ENCODE results near the gene NAGA. TPM values are rescaled to one million over a fixed set of nuclear protein-coding genes. Genes with fewer than 3 reads are reported as not detected.
A peak's percentile ranks its signal among the peaks of the same experiment; 100 is the strongest.
"Not testable (repeated sequence)": the region's sequence is repeated elsewhere in the genome, so short reads cannot be mapped to it uniquely, and the experiment has no call there.

The NAGA gene
- polyA plus RNA-seq, 4 donors: 24.9 to 32.5 (median 27.8) TPM

GRCh38 chr22:42076764-42077485 lies 6.3 kb upstream of the NAGA start:
- no peak for DNase-seq (ENCODE audit: low read depth in 4 of 4, low spot score in 2 of 4)

- DNase-seq (ENCODE audit: low read depth in 4 of 4, low spot score in 2 of 4): no peak
Measured at GRCh38 chr22:42074846-42075676, 4.4 kb upstream of the NAGA start.

- peak in 1 of 4 donors; percentile 24 for DNase-seq (ENCODE audit: low read depth in 4 of 4, low spot score in 2 of 4)
Measured at GRCh38 chr22:42074132-42074811, 3.7 kb upstream of the NAGA start, which contains the start of gene PHETA2. Gene PHETA2 (plus strand): TSS chr22:42074248. CDS start chr22:42077294, 3,046 bp downstream.

- no peak for DNase-seq (ENCODE audit: low read depth in 4 of 4, low spot score in 2 of 4)
Measured at GRCh38 chr22:42073621-42074041, 3.0 kb upstream of the NAGA start.

GRCh38 chr22:42072606-42073330 lies 2.2 kb upstream of the NAGA start:
- DNase-seq (ENCODE audit: low read depth in 4 of 4, low spot score in 2 of 4): no peak

GRCh38 chr22:42071508-42071907 lies 896 bp upstream of the NAGA start:
- not testable (repeated sequence) for DNase-seq (ENCODE audit: low read depth in 4 of 4, low spot score in 2 of 4)

- peak in 1 of 4 donors; percentile 34 for DNase-seq (ENCODE audit: low read depth in 4 of 4, low spot score in 2 of 4)
Measured at GRCh38 chr22:42069801-42070516, 653 bp downstream of the NAGA start.

- no peak for DNase-seq (ENCODE audit: low read depth in 4 of 4, low spot score in 2 of 4)
Measured at GRCh38 chr22:42068291-42068690, 2.3 kb downstream of the NAGA start.

- no peak for DNase-seq (ENCODE audit: low read depth in 4 of 4, low spot score in 2 of 4)
Measured at GRCh38 chr22:42067671-42068251, 2.9 kb downstream of the NAGA start.

GRCh38 chr22:42066937-42067336 lies 3.7 kb downstream of the NAGA start:
- DNase-seq (ENCODE audit: low read depth in 4 of 4, low spot score in 2 of 4): no peak

GRCh38 chr22:42066126-42066761 lies 4.4 kb downstream of the NAGA start:
- DNase-seq (ENCODE audit: low read depth in 4 of 4, low spot score in 2 of 4): no peak

GRCh38 chr22:42065438-42066125 lies 5.0 kb downstream of the NAGA start:
- DNase-seq (ENCODE audit: low read depth in 4 of 4, low spot score in 2 of 4): no peak

- DNase-seq (ENCODE audit: low read depth in 4 of 4, low spot score in 2 of 4): no peak
Measured at GRCh38 chr22:42064629-42065028, 6.0 kb downstream of the NAGA start.

GRCh38 chr22:42062506-42063170 lies 8.0 kb downstream of the NAGA start:
- DNase-seq (ENCODE audit: low read depth in 4 of 4, low spot score in 2 of 4): no peak

- no peak for DNase-seq (ENCODE audit: low read depth in 4 of 4, low spot score in 2 of 4)
Measured at GRCh38 chr22:42061041-42061440, 9.6 kb downstream of the NAGA start.

GRCh38 chr22:42060489-42060888 lies 10.1 kb downstream of the NAGA start:
- DNase-seq (ENCODE audit: low read depth in 4 of 4, low spot score in 2 of 4): no peak

- DNase-seq (ENCODE audit: low read depth in 4 of 4, low spot score in 2 of 4): no peak
Measured at GRCh38 chr22:42056757-42057511, 13.7 kb downstream of the NAGA start.
